ENCODE measurements around the gene THSD4. TPM values are rescaled to one million over a fixed set of nuclear protein-coding genes. Genes with fewer than 3 reads are reported as not detected.

Gene THSD4
- total and polyA plus RNA-seq, 2 of the 4 experiments (the other 2 are of a cell fraction) = 25.5 to 31.1 TPM

GRCh38 chr15:71798641-71799040 lies 683.4 kb downstream of the THSD4 start:
- H2AK9ac ChIP-seq (replicated peaks; ENCODE audit: low read depth, low read length, poor library complexity) = no peak overlapping the region
- BruUV-seq (replicated peaks) = no TSS peak

More at GRCh38 chr15:71798641-71799040, 683.4 kb downstream of the THSD4 start:
- H3K56ac ChIP-seq (ENCODE audit: extremely low read depth, insufficient read depth, low read length) = no peak overlapping the region
- no peak overlapping the region for H2BK120ac ChIP-seq (ENCODE audit: low read depth, low read length)
- H3K14ac ChIP-seq (replicated peaks; ENCODE audit: low read depth, low read length) = no peak overlapping the region
- H3K4ac ChIP-seq (ENCODE audit: low read depth, low read length) = no peak overlapping the region
- intact Hi-C loops (cut with micrococcal nuclease) = no loop called here
- H3K4me1 ChIP-seq (ENCODE audit: control insufficient read depth, insufficient read depth, low read length) = 0 out of 2 replicates have a peak, but pooled peaks cover 3% of the 10 kb centered on the region
- H3K23ac ChIP-seq (ENCODE audit: low read depth, low read length) = no peak overlapping the region
- H3K9ac ChIP-seq (ENCODE audit: low read depth, low read length) = no peak overlapping the region
- no peaks in the 10 kb centered on the region for H3K27me3 ChIP-seq (ENCODE audit: control insufficient read depth, insufficient read depth, low read length)
- H2BK20ac ChIP-seq (ENCODE audit: low read depth, low read length) = peak overlapping the region; percentile 24; the same call in 1 of the 2 replicates
- no peak overlapping the region for H3K4me3 ChIP-seq (ENCODE audit: insufficient read depth, low read depth, low read length)
- 0 out of 2 replicates have a peak, but pooled peaks cover 4% of the 10 kb centered on the region for H3K9me1 ChIP-seq (ENCODE audit: insufficient read depth, low read length)
- peak overlapping the region; percentile 43 for H2AFZ ChIP-seq (replicated peaks; ENCODE audit: low read length, poor library complexity)
- dilution Hi-C loops (cut with HindIII; ENCODE audit: low sequenced_read_pairs, unreplicated experiment) = no loop called here
- no peak overlapping the region for H2BK5ac ChIP-seq (ENCODE audit: low read depth, low read length, poor library complexity, severe bottlenecking)
- DNase-seq (no peak), ATAC-seq (ENCODE audit: low read depth) (no peak)
- H2AK5ac ChIP-seq (ENCODE audit: low read depth, low read length) = peak overlapping the region; percentile 36
- no peak overlapping the region for H2BK15ac ChIP-seq (ENCODE audit: low read depth, low read length)
- H3K18ac ChIP-seq (ENCODE audit: low read depth, low read length) = no peak overlapping the region
- WGBS, 2 experiments (ENCODE audit: extremely low coverage in 2 of 2, insufficient read length in 1 of 2) = 83% methylated on average over 2 of the region's 6 CpGs; no CpG with 5 or more reads in 1 of the 2 experiments
- no peak for TF ChIP-seq MXI1 (IDR thresholded peaks at IDR 0.05; ENCODE audit: borderline replicate concordance, low read depth, low read length)
- no peak overlapping the region for H3K4me2 ChIP-seq (ENCODE audit: low read depth, low read length)
- no peaks in the 10 kb centered on the region for H3K79me1 ChIP-seq (ENCODE audit: low read depth in 1 of 2, low read length in 2 of 2)
- H4K91ac ChIP-seq (ENCODE audit: insufficient read depth, low read depth, low read length) = no peak overlapping the region
- no peaks in the 10 kb centered on the region for H4K20me1 ChIP-seq (ENCODE audit: insufficient read depth, low read length)
- ChIA-PET POLR2A (ENCODE audit: unreplicated experiment) (no interaction called here), CTCF (no interaction called here)
- no peaks in the 10 kb centered on the region for H3K9me3 ChIP-seq (ENCODE audit: control insufficient read depth, insufficient read depth, low read length)
- in situ Hi-C loops (cut with MboI; ENCODE audit: low sequenced_read_pairs) = no loop called here
- H3K36me3 ChIP-seq (ENCODE audit: control insufficient read depth, insufficient read depth, low read length) = no peaks in the 10 kb centered on the region
- H4K8ac ChIP-seq (ENCODE audit: low read depth in 2 of 2, low read length in 2 of 2) = no peak overlapping the region
- H4K5ac ChIP-seq (ENCODE audit: low read depth, low read length) = no peak overlapping the region
- H3K27ac ChIP-seq (ENCODE audit: insufficient read depth, low read length) = no peak overlapping the region

Data from IMR-90 (cell line).